NB4 (cell line): ENCODE measurements around the gene ZKSCAN2.
A peak's percentile ranks its signal among the peaks of the same experiment; 100 is the strongest.

Source experiments
- DNase-seq: peaks from one replicate; pipeline ENCODE4 v3.0.0; 2010; ENCODE audit warnings: low read depth
- H3K4me3 ChIP-seq: one replicate; pipeline ENCODE4 v1.5.1; 2011; ENCODE audit warnings: mild to moderate bottlenecking, low read depth, low read length, moderate library complexity
- CTCF ChIP-seq: IDR thresholded peaks from one replicate; pipeline ENCODE4 v1.5.1; 2012; ENCODE audit warnings: low read depth, low read length
- MAX ChIP-seq: IDR thresholded peaks from 2 replicates; pipeline ENCODE4 v1.6.1; 2011; ENCODE audit warnings: low read depth, low read length
- MYC ChIP-seq: IDR thresholded peaks from 2 replicates; pipeline ENCODE4 v1.6.1; 2011; ENCODE audit warnings: low read depth, low read length
- POLR2A ChIP-seq: IDR thresholded peaks from 2 replicates; pipeline ENCODE4 v1.6.1; 2011; ENCODE audit warnings: mild to moderate bottlenecking; ENCODE audit not compliant: insufficient read length; ENCODE audit errors: extremely low read depth

ZKSCAN2 gene

GRCh38 chr16:25257470-25257955, at the start of gene ZKSCAN2:
TSS of gene ZKSCAN2 (minus strand) at chr16:25257845. CDS start at chr16:25257127, 718 bp downstream.
- no peak for TF ChIP-seq CTCF
- peak; percentile 57; the same call in 1 of the 2 replicates for TF ChIP-seq MYC
- peak; percentile 80 for TF ChIP-seq POLR2A
- peak; percentile 12; the same call in 1 of the 2 replicates for TF ChIP-seq MAX
- DNase-seq = peak; percentile 92
- H3K4me3 ChIP-seq = peak within 1 kb of the TSS; percentile 96

GRCh38 chr16:25299792-25300590, 42.3 kb upstream of the ZKSCAN2 start:
- H3K4me3 ChIP-seq = no peak overlapping the region
- no peak for TF ChIP-seq POLR2A
- no peak for TF ChIP-seq MYC
- no peak for TF ChIP-seq CTCF
- no peak for TF ChIP-seq MAX
- no peak for DNase-seq

- TF ChIP-seq MYC (no peak), POLR2A (no peak), MAX (no peak), CTCF (no peak)
- H3K4me3 ChIP-seq = no peak overlapping the region
- no peak for DNase-seq
These were observed 40.7 kb upstream of the ZKSCAN2 start for GRCh38 chr16:25298165-25298872.

GRCh38 chr16:25297151-25297787, 39.6 kb upstream of the ZKSCAN2 start:
- no peak overlapping the region for H3K4me3 ChIP-seq
- DNase-seq = no peak
- TF ChIP-seq CTCF (no peak), MYC (no peak), POLR2A (no peak), MAX (no peak)

GRCh38 chr16:25291580-25291979, 33.9 kb upstream of the ZKSCAN2 start:
- no peak for DNase-seq
- no peak overlapping the region for H3K4me3 ChIP-seq
- TF ChIP-seq MYC = no peak
- no peak for TF ChIP-seq POLR2A
- TF ChIP-seq MAX = no peak
- no peak for TF ChIP-seq CTCF
